GM19193 (cell line): Measurements from ENCODE around the gene FGF14.

Experiments
- POLR2A ChIP-seq: IDR thresholded peaks from 4 replicates; pipeline ENCODE4 v1.6.1; 2011; ENCODE audit not compliant: insufficient read depth, insufficient read length; ENCODE audit errors: extremely low read depth

Gene FGF14

GRCh38 chr13:102309110-102309509, 92.7 kb downstream of the FGF14 start:
- TF ChIP-seq POLR2A = no peak

- TF ChIP-seq POLR2A = no peak
Observed at GRCh38 chr13:102302534-102302933, 99.3 kb downstream of the FGF14 start.

GRCh38 chr13:102300379-102300778, 101.5 kb downstream of the FGF14 start:
- TF ChIP-seq POLR2A = no peak

- TF ChIP-seq POLR2A = no peak
Observed at GRCh38 chr13:102299366-102299765, 102.5 kb downstream of the FGF14 start.

- no peak for TF ChIP-seq POLR2A
Observed at GRCh38 chr13:102298051-102298450, 103.8 kb downstream of the FGF14 start.

- no peak for TF ChIP-seq POLR2A
Observed at GRCh38 chr13:102295316-102296048, 106.4 kb downstream of the FGF14 start.

- no peak for TF ChIP-seq POLR2A
Observed at GRCh38 chr13:102294407-102295018, 107.3 kb downstream of the FGF14 start.

- no peak for TF ChIP-seq POLR2A
Observed at GRCh38 chr13:102293723-102294122, 108.1 kb downstream of the FGF14 start.

GRCh38 chr13:102291587-102292218, 110.1 kb downstream of the FGF14 start:
- no peak for TF ChIP-seq POLR2A

GRCh38 chr13:102289606-102290005, 112.2 kb downstream of the FGF14 start:
- no peak for TF ChIP-seq POLR2A

GRCh38 chr13:102286326-102286725, 115.5 kb downstream of the FGF14 start:
- TF ChIP-seq POLR2A = no peak

- no peak for TF ChIP-seq POLR2A
Observed at GRCh38 chr13:102280366-102280765, 121.5 kb downstream of the FGF14 start.

- no peak for TF ChIP-seq POLR2A
Observed at GRCh38 chr13:102277286-102277685, 124.6 kb downstream of the FGF14 start.

GRCh38 chr13:102276404-102276803, 125.4 kb downstream of the FGF14 start:
- no peak for TF ChIP-seq POLR2A

GRCh38 chr13:102275969-102276368, 125.9 kb downstream of the FGF14 start:
- TF ChIP-seq POLR2A = no peak

- no peak for TF ChIP-seq POLR2A
Observed at GRCh38 chr13:102273111-102273510, 128.7 kb downstream of the FGF14 start.
